Measurements from ENCODE around the gene DQX1.

DQX1 gene

DNA sequence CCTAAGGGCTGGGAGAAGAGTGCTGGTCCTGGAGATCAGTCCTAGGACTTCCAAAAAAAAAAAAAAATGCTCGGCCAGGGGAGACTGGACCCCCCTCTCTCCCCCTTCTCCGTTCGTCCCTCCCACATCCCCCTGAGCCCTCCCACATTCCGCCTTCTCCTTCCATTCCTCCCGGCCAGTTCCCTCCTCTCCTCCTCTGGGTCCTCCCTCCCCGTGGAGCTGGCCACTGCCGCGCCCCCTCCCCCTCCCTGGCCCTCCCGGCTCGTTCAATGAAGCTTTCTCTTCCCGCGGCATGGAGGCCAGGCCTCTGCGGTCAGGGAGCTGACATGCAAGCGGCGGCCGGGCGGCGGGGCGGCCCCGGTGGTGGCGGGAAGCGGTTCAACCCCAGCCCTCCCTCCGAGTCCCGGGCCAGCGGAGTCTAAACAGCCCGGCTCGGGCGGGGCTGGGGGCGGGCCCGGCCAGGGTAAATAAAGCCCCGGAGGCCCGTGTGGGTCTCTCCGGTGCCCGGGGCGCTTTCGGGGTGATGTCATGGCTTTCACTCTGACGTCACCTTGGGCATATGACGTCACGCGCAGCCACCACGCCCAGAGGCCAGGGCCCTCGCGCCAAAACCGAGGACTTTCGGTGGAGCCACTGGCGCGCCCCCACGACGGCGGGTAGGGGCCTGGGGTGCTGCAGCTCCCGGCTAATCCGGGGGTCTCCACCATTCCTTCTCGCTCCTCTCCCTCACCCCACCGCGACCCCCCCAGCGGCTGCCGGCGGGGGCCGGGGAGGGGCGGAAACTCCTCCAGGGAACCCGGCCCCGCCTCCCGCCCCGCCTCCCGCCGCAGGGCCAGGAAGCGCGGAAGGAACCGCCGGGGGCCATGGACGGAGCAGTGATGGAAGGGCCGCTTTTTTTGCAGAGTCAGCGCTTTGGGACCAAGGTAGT, 28.1 kb upstream of the DQX1 start, which contains the start of the genes DOK1 and LOXL3:
Gene DOK1, plus strand, starts transcription at position 829 of the 928 bp plus-strand sequence. Its CDS starts 35 bp downstream, at position 864.
Gene LOXL3, minus strand, starts transcription at position 51 of the 928 bp plus-strand sequence. CDS start 1,308 bp downstream, outside the sequence.
- peak; percentile 54 to 64 for DNase-seq (ENCODE audit: low read depth in 2 of 2)

DNA sequence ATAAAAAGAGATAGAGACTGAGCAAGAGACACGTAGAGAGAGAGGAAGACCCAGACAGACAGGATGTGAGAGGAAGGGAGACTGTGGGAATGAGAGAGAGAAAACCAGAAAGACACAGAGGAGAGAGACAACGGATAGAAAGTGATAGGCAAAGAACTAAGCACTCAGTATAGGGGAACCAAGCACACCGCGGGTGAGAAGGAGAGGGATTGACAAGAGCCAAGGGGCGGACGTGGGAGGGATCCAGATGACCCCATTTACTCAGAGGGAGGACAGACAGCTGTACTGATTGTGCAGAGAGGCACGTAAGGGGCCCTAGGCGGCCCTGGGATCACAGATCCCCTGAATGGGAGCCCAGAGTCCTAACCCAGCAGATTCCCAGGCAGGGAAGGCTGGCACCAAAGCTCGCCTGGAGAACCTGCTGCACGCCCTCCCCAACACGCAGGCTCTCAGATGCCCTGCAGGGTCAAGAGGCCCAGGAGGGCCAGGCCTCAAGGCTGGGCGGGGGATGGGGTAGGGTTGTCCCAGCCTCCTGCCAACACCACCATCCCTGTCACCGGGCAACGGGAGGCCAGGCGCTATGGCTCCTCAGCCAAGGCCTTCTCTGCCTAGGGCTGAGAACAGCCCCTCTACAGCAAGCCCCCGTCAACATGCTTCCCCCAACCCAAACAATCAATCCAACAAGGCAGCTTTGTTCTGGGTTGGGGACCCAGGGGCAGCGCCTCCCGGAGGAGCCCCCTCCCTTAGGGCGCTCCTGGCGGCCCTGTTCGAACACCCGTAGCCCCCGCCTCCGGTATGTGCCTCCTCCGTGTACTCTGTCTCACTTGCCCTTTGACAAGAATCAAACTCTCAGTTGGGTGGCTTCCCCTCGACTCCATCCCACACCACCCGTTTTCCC, 27.1 kb upstream of the DQX1 start:
- no peak for DNase-seq (ENCODE audit: low read depth in 2 of 2)

DNA sequence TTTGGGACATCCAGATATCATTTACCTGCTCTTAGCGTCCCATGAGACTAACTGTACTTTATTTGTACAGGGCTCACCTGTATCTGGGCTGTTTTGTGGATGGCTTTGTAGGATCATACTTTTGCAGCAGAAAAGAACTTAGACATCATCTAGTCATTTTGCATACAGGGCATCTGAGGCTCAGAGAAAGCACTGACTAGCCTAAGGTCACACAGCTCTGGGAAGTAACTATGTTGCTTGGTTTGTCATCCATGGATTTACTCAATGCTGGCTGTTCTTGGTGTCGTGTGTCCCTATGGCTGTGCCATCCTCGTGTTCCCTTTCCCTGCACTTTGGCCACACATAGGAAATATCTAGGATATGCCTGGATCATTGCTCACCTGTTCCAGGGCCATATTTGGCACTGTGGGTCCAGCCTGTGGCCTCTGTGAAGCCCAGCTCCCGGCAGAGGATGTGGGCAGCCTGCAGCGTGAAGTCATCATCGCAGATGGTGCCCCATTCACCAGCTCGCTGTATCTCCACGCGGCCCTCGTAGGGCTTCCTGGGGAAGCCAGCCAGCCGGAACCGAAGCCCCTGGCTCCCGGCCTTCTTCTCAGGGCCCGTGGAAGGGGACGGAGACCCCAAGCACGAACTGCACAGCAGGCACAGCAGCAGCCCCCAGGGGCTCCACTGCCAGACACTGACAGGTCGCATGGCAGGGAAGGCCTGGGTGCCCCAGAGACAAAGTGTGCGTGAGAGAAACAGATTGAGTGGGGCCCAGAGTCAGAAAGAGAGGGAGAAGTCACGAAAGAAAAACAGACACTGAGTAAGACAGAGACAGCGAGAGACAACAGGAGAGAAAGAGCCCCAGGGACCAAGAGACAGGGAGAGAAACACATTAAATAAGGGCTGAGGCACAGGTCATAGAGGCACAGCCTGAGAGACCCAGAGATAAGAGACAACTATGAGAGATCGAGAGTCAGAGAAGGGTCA, 26.2 kb upstream of the DQX1 start:
- no peak for DNase-seq (ENCODE audit: low read depth in 2 of 2)

DNA sequence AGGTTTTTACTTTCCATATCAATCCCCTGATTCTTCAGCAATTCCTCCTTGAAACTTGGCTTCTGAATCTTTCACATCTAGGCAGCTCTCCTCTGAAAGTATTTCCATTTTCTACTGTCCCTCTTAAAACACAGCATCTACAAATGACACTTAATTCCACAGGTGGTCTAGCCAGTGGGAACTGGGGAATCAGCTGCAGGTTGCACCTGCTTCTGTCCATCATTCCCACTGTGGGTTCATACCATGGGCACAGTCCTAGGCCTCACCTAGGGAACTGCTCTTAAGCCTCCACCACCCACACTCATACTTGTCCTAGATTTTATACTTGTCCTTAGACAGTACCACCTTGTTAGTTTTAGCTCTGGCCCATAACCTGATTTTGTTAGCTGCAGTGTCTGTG, 25.5 kb upstream of the DQX1 start:
- DNase-seq (ENCODE audit: low read depth in 2 of 2), result no peak

DNA sequence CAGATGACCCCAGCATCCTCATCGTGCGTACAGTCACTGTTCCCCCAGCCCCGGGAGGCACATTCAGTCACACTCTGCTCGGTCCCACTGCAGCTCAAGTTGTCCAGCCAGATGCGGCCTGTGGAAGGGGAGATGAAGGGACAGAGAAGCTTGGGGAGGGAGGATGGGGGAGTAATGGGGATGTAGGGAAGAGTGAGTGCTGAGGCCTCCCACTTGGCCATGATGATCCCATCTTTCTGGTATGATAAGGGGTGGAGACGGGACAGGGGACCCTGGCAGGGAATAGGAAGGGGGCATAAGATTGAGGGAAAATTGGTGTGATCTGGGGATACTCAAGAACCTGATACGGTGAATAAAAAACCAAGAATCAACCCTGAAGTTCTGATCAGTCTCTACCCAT, 24.2 kb upstream of the DQX1 start:
- no peak for DNase-seq (ENCODE audit: low read depth in 2 of 2)

DNA sequence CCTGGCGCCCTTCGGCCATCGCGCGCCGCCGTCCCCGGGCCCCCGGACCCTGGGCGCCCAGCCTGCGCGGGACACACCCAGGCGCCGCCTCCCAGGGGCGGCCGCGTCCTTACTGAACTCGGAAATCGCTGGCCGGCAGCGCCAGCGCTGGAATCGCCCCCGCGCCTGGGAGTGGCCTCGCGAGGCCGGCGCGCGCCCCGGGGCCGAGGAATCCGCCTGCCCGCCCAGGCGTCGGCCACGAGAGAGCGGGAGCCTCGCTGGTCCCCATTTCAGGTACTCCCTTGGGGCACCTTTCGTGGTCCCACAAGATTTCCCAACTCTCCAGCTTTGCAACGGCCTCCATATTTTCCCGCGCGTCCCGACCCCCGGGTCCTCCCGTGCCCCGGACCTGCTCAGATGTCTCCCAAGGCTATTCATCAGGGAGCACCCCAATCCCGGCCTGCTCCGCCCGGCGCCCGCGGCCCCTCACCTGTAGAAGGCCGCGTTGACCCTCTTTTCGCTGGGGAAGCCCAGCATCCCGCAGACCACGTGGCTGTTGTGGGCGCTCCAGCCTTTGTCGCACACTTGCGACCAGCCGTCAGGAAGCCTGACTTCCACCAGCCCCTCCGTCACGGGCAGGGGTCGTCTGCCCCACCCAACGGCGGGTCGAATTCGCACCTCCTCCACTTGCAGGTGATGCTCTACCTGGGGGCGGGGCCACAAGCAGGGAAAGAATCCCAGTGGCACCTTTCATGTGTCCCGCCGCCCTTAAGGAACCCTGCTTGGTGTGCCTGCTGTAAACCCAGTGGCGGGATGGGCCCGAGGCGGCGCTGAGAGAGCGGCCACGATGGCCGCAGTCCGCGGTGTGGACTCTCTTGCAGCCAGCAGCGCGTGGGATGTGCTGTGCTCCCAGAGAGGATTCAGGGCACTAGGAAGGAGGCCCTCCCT, 23.1 kb upstream of the DQX1 start:
- no peak for DNase-seq (ENCODE audit: low read depth in 2 of 2)

DNA sequence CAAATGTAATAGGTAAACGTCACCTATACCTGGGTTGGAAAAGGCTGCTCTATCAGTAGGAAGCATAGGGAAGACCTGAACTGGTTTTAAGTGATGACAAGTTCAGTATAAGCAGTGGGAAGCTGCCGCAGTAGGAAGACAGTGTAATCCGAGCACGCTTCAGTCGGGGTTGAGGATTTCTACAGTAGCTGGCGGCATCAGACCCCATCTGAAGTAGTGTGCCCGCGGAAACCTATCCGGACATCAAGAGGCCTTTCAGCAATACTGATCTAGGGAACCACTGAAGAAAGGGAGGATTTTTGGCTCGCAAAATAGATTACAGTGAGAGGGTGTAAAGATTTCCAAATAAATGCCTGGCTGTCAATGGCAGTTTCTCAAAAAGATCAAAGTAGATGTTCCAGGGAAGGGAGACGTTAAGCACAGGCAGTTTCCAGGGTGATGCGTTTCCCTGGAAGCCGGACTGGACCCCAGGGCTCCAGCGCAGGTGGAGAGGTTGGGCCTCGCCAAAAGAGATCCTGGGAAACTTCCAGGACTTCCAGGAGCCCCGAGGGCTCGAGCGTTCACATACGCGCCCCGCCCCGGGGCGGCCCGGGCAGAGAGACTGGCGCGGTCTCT, 22.4 kb upstream of the DQX1 start:
- DNase-seq (ENCODE audit: low read depth in 2 of 2), result no peak

DNA sequence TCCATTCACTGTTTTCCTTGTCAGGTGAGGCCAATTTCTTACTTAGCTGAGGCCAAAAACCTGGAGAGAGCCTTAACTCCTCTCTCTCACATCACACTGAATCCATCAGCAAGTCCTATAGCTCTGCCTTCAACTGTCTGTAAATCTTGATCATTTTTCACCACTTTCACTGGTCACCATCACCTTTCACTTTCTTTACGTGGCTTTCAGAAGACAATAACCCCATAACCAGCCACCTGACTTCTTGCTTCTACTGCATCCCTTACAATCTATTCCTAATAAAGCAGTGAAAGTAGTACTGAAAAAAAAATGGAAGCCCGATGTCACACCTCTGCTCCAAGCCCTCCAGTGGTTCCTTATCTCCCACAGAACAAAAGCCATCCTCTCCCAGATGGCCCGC, 20.0 kb upstream of the DQX1 start:
- no peak for DNase-seq (ENCODE audit: low read depth in 2 of 2)

DNA sequence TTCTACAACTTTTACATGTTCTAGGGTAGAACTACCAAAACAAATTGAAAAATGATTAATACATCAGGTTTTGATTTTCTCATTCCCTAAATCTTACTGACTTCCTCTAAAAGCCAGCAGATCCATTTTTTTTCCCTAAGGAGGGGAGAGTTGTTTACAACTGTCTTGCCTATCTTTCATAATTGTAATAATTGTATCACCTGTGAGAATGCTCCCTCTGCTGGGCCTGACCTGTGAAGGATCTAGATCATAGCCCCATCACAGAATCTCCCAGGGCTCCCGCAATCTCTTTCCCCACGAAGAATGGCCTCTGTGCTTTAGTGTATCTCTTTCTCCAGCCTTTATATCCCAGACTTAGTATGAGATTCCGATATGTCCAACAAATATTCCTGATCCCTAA, 18.6 kb upstream of the DQX1 start:
- DNase-seq (ENCODE audit: low read depth in 2 of 2), result no peak

DNA sequence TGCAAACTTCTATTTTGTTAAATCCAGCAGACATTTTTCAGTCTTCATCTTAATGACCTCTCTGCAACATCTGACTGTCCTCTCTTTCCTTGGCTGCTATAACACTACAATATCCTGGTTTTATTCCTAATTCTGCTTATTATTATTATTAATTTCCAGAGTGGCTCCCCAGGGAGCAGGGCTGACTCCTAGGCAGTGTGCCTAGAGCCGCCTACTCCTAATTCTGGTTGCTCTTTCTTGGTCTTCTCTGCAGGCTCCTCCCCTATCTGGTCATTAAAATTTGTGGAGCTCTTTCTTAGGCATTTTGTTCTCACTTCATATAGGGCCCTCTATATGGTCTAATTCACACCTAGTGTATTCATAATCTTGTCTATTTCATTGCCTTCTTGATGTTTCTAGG, 16.9 kb upstream of the DQX1 start:
- no peak for DNase-seq (ENCODE audit: low read depth in 2 of 2)

DNA sequence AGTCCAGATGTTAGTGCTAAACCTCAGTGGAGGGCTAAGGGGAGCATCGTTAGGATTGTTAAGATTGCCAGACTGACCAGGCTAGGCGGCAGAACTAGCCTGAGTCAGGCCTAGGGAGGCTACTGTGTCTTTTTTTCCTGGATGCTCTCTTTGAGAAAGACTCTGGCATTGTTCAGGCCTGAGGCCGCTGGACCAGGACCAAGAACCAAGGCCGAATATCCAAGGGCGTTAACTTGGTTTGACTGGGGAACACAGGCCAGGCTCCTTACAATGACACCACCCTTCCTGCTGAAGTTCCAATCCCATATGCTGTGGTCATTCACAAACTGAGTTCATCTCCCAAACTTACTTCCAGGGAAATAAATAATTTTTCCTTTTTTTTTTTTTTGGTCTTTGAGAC, 14.3 kb upstream of the DQX1 start:
- DNase-seq (ENCODE audit: low read depth in 2 of 2), result no peak

DNA sequence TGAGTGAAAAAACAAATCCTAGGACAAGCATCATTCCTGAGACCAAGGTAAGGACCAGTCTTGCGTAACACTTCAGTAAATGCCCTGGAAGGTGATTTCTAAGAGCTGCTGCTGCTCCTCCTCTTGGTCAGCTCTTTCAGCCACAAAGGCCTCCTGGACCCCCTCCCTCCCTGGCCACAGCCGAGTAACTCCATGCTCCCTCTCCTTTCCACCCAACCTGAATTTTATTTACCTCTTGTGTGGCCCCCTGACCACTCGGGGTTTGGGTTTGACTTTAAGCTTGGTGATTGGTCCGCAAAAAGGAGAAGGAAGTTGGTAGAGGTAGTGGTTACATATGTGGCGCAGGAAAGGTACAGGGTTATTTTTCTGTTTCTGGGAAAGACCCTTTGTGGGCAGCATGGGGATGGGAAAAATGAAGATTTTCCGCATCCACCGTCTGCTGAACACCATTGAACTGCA, 12.9 kb upstream of the DQX1 start:
- DNase-seq (ENCODE audit: low read depth in 2 of 2), result no peak

DNA sequence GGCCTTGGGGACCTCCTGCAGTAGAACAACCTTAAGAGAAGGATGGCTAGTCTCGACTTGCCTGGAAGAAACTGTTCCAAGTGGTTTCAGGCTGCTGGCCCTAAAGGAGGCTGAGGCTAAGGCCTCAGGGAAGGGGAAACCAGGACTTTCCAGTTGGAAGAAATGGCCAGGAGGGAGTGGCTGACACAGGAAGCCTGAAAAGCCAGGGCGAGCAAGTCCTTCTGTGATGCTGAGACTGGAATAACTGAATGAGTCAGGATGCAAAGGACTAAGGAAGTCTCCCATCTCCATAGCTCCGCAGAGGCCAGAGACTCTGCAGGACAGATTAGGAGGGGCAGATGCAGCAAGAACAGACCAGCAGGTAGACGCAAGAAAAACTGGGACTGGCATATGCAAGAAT, 11.1 kb upstream of the DQX1 start:
- DNase-seq (ENCODE audit: low read depth in 2 of 2), result no peak

DNA sequence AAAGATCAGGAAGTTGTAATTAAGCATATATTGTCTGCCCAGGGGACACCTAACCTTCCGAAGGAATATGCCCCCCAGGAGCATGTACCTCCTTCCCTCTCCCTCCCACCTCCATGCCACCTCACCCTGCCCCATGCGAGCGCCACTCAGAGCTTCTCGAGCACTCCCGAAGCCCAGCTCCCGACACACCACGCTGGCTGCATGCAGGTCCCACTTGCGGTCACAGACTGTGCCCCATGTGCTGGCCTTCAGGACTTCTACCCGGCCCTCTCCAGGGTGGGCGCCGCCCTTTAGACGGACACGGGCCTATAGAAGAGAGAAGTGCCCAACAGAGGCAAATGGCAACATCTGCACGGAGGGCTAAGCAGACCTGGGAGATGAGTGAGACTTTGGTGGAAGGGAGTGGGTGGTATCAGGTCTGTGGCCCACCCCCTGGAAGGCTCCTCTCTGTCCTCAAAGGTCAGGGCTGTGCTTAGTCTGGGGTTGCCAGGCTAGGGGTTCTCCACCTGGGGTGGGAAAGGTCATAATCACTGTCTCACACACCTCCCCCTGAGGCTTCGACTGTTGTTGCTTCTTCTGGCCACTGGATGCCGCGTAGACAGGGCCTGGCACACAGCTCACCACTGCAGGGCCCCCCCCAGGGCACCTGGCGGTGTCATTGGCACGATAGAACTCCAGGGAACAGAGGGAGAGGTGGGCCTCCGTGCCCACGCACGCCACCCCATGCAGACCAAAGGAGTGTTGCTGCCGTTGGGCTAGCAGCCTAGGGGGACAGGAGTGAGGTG, 10.3 kb upstream of the DQX1 start:
- DNase-seq (ENCODE audit: low read depth in 2 of 2), result no peak

DNA sequence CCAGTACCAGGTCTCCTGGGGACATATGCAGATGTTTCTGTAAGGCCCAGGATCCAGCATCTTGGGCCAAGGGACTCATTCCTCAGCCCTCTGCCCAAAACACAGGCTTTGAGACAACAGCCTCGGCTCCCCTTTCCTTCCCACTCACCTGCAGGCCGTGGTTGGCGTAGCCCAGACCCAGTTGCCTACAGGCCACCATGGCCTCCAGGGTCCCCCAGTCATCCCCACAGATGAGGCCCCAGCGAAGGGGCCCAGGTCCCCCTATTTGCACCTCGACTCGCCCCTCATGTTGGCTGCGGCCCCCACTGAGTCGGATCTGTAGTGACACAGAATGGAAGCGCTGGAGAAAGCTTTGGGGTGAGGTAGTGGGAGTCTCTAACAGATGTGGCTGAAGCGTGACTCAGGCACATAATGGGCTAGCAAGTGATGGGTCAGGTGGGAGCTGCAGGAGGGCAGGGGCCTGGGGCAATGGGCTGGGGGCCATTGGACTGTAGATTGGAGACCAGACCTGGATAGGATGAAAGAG, 9.5 kb upstream of the DQX1 start:
- no peak for DNase-seq (ENCODE audit: low read depth in 2 of 2)

DNA sequence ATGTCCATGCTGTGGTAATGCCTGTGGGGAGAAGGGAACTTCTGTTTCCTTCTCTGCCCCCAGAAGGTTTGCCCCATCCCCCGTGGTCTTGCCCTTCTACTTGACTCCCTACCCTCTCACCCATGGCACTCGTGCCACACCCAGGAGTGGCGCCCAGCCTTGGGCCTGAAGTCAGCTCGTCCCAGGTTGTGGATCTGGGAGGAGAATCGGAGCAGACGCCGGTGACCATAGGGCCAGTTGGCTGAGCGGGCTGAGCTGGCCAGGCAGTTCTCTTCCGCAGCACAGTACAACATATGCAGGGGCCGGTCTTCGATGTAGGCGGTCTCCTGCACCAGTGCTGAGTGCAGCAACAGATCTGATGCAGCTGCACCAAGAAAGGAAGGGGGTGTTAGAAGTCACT, 8.4 kb upstream of the DQX1 start:
- DNase-seq (ENCODE audit: low read depth in 2 of 2), result no peak

DNA sequence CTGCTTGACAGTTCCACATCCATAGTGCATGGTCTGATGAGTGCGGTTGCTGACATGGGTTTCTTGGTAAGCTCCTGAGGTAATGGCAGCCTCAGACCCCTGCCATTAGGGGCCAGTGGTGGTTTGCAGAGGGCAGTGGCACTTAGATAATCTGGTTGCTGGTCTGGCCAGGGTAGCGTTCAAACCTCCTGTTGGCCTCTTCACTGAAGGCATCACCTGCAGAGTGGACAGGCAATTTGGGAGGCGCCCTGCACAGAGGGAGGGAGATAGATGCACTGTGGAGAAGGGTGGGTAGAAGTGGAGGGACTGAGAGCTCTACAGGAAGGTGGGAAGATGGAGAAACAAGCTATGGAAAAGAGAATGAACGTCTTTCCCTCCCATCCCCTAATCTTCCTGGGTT, 7.4 kb upstream of the DQX1 start:
- DNase-seq (ENCODE audit: low read depth in 2 of 2), result no peak

DNA sequence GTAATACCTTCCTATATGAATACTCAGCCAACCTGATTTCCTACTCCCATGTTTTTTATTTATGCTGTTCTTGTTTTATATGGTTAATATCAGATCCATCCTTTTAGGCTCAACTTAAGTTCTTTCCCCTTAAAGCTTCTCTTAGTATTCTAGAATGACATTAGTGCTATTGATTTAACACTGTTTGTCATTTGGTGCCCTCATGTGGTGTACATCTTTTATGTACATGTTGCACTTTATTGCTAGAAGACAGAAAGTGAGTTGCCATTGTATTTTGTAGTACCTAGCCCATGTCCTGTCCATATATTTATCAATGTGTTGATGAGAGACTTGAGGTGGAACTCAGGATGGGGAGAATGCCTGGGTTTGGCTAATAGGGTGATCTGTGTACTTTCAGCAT, 6.2 kb upstream of the DQX1 start:
- DNase-seq (ENCODE audit: low read depth in 2 of 2), result no peak

DNA sequence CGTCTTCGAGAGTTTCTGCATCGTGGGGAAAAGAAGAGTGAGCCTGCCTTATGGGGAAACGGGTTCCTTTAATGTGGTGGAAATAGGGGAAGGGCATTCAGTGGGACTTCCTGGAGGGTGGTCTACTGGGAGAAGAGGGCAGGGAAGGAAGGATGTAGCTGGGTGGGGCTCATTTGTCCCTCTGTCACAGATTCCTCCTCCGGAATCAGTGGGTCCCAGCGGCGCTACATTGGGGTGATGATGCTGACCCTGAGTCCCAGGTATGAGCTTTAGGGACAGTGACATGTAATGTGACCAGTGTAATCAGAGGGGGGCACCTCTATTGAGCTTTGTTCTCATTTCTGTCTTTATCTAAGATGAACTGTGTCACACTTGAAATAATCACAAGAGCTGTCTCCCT, 5.6 kb upstream of the DQX1 start:
- no peak for DNase-seq (ENCODE audit: low read depth in 2 of 2)
